ENCODE measurements around the gene CFAP299.

- TF ChIP-seq CTCF (IDR thresholded peaks at IDR 0.05) (no peak), POLR2A (IDR thresholded peaks at IDR 0.05) (no peak)
Measured at GRCh38 chr4:80809039-80809729, 473.7 kb downstream of the CFAP299 start.

All from Peyer's patch (tissue), 4 donors.